Keratinocyte (primary cell): ENCODE data around the gene GGCX. TPM values are rescaled to one million over a fixed set of nuclear protein-coding genes. Genes with fewer than 3 reads are reported as not detected.
"Not testable (repeated sequence)": the region's sequence is repeated elsewhere in the genome, so short reads cannot be mapped to it uniquely, and the experiment has no call there.

ENCODE experiments used
- DNase-seq: peaks from one replicate; pipeline ENCODE4 v3.0.0-alpha.2; 2011; ENCODE audit warnings: low read depth, missing footprints, low spot score
- FAIRE-seq: peaks from 2 replicates; lab custom pipeline; 2011; peaks lifted over from hg19 to GRCh38; lab: Jason Lieb, UNC
- H2AFZ ChIP-seq: 2 replicates; pipeline ENCODE4 v1.6.0; 2012; ENCODE audit warnings: low read length, control low read depth, inconsistent platforms; ENCODE audit not compliant: control insufficient read depth
- H3K27ac ChIP-seq: 2 replicates; pipeline ENCODE4 v1.5.1; 2011; ENCODE audit warnings: low read length; ENCODE audit not compliant: control insufficient read depth, insufficient read depth
- H3K27me3 ChIP-seq: 3 replicates; pipeline ENCODE4 v1.6.0; 2011; ENCODE audit warnings: low read length; ENCODE audit not compliant: control insufficient read depth, insufficient read depth; ENCODE audit errors: extremely low read depth
- H3K36me3 ChIP-seq, 2 experiments: 2 replicates in 1 of 2; 3 replicates in 1 of 2; pipeline ENCODE4 v1.5.1; 2011; ENCODE audit warnings: low read length in 2 of 2, mild to moderate bottlenecking in 1 of 2; ENCODE audit not compliant: control insufficient read depth in 2 of 2, insufficient read depth in 2 of 2; ENCODE audit errors: extremely low read depth in 1 of 2
- H3K4me1 ChIP-seq: 3 replicates; pipeline ENCODE4 v1.5.1; 2011; ENCODE audit warnings: low read length; ENCODE audit not compliant: control insufficient read depth, insufficient read depth; ENCODE audit errors: extremely low read depth
- H3K4me2 ChIP-seq: 3 replicates; pipeline ENCODE4 v1.6.0; 2011; ENCODE audit warnings: low read depth, low read length; ENCODE audit not compliant: control insufficient read depth, insufficient read depth; ENCODE audit errors: extremely low read depth
- H3K4me3 ChIP-seq, 3 experiments: fragments of 200-600 bp in 1 of 3; sonication (generic) in 1 of 3; 2 replicates in 2 of 3; 3 replicates in 1 of 3; pipeline ENCODE4 v1.5.1; 2011 to 2016; ENCODE audit warnings: low read length in 3 of 3, mild to moderate bottlenecking in 3 of 3, control low read depth in 2 of 3, inconsistent platforms in 1 of 3, low read depth in 1 of 3, mixed read lengths in 1 of 3, mixed run types in 1 of 3, moderate library complexity in 1 of 3; ENCODE audit not compliant: control insufficient read depth in 2 of 3, insufficient read depth in 2 of 3; ENCODE audit errors: extremely low read depth in 1 of 3
- H3K79me2 ChIP-seq: 2 replicates; pipeline ENCODE4 v1.6.0; 2012; ENCODE audit warnings: low read length; ENCODE audit not compliant: control insufficient read depth, insufficient read depth
- H3K9ac ChIP-seq: 3 replicates; pipeline ENCODE4 v1.6.0; 2011; ENCODE audit warnings: low read length; ENCODE audit not compliant: control insufficient read depth, insufficient read depth; ENCODE audit errors: extremely low read depth
- H3K9me1 ChIP-seq: 3 replicates; pipeline ENCODE4 v1.6.0; 2011; ENCODE audit warnings: low read length; ENCODE audit not compliant: control insufficient read depth, insufficient read depth; ENCODE audit errors: extremely low read depth
- H3K9me3 ChIP-seq: 2 replicates; pipeline ENCODE4 v1.5.1; 2012; ENCODE audit warnings: low read depth, low read length; ENCODE audit not compliant: control insufficient read depth
- H4K20me1 ChIP-seq: 3 replicates; pipeline ENCODE4 v1.6.0; 2011; ENCODE audit warnings: low read length; ENCODE audit not compliant: control insufficient read depth, insufficient read depth; ENCODE audit errors: extremely low read depth
- CTCF ChIP-seq, 3 experiments: IDR thresholded peaks in 1 of 3; conservative IDR thresholded peaks in 1 of 3; optimal IDR thresholded peaks in 1 of 3; 2 replicates in 2 of 3; 3 replicates in 1 of 3; pipeline versions ENCODE3 to v1.5.1; 2011; ENCODE audit warnings: low read length in 3 of 3, mild to moderate bottlenecking in 3 of 3, moderate library complexity in 2 of 3, control low read depth in 1 of 3, inconsistent platforms in 1 of 3; ENCODE audit not compliant: insufficient read depth in 2 of 3; ENCODE audit errors: extremely low read depth in 1 of 3
- EZH2 ChIP-seq: IDR thresholded peaks from one replicate; pipeline ENCODE4 v1.6.1; 2012; ENCODE audit warnings: inconsistent platforms, mild to moderate bottlenecking, low read length, moderate library complexity
- dilution Hi-C: fragments of 300-500 bp; cut with MboI; formaldehyde crosslinking; loops from one replicate; pipeline ENCODE4 v1.7.0; 2020; ENCODE audit warnings: low sequenced_read_pairs; ENCODE audit not compliant: extremely low pct_ligation_motif_present
- polyA plus RNA-seq, 5 experiments: library from polyadenylated mRNA; depleted of rRNA in 3 of 5; stranded (reverse) in 3 of 5; stranded (forward) in 1 of 5; unstranded in 1 of 5; fragments of >200 nt; gene quantifications; 1 replicate in 1 of 5; 2 replicates in 3 of 5; 3 replicates in 1 of 5; pipeline versions ENCODE4 v1.2.1 to v1.2.3, GENCODE V29; 2011 to 2012; ENCODE audit warnings: missing spikeins in 2 of 5, low read depth in 1 of 5, low replicate concordance in 1 of 5

The GGCX gene
- polyA plus RNA-seq, 1 donor (not counting 4 experiments of a cell fraction or from before 2014, with no cell fraction given), result 34.3 TPM

- Histone ChIP-seq H4K20me1 (no peaks in the 10 kb centered on the region), H3K36me3 (peaks cover 7 to 22% of the 10 kb centered on the region in 2 experiments), H3K79me2 (peaks cover 19% of the 10 kb centered on the region), H3K27ac (peak overlapping the region; percentile 91), H3K4me1 (peaks cover 24% of the 10 kb centered on the region), H2AFZ (peak overlapping the region; percentile 93), H3K4me2 (peak overlapping the region; percentile 94), H3K9me1 (no peaks in the 10 kb centered on the region), H3K4me3 (peak overlapping the region; percentile 85 to 98 (median 87)), H3K9me3 (no peaks in the 10 kb centered on the region), H3K9ac (peak overlapping the region; percentile 89), H3K27me3 (no peaks in the 10 kb centered on the region)
- TF ChIP-seq CTCF (optimal IDR thresholded peaks at IDR 0.05 in 1 of 3, IDR thresholded peaks at IDR 0.05 in 1 of 3, conservative IDR thresholded peaks at IDR 0.05 in 1 of 3; ENCODE audit: extremely low read depth in 1 of 3, insufficient read depth in 2 of 3, low read length in 3 of 3) (no peak), EZH2 (no peak)
- DNase-seq (no peak), FAIRE-seq (no peak)
- dilution Hi-C loops, result no loop called here
Observed at GRCh38 chr2:85594715-85595300, 33.5 kb upstream of the GGCX start.

- dilution Hi-C loops, result no loop called here
- Histone ChIP-seq H3K4me3 (no peak overlapping the region), H3K27ac (no peak overlapping the region), H3K9me1 (no peaks in the 10 kb centered on the region), H3K79me2 (peaks cover 19% of the 10 kb centered on the region), H3K27me3 (no peaks in the 10 kb centered on the region), H2AFZ (no peak overlapping the region), H3K4me2 (no peak overlapping the region), H3K4me1 (peaks cover 24% of the 10 kb centered on the region), H3K9ac (no peak overlapping the region), H3K9me3 (no peaks in the 10 kb centered on the region), H3K36me3 (peaks cover 7 to 11% of the 10 kb centered on the region in 2 experiments), H4K20me1 (no peaks in the 10 kb centered on the region)
- no peak for TF ChIP-seq CTCF (optimal IDR thresholded peaks at IDR 0.05 in 1 of 3, IDR thresholded peaks at IDR 0.05 in 1 of 3, conservative IDR thresholded peaks at IDR 0.05 in 1 of 3; ENCODE audit: extremely low read depth in 1 of 3, insufficient read depth in 2 of 3, low read length in 3 of 3)
- no peak for TF ChIP-seq EZH2
- FAIRE-seq, result no peak
- no peak for DNase-seq
Observed at GRCh38 chr2:85593023-85593422, 31.7 kb upstream of the GGCX start.

GRCh38 chr2:85592299-85592698 lies 31.0 kb upstream of the GGCX start:
- H3K4me2 ChIP-seq, H3K27ac ChIP-seq, H3K27me3 ChIP-seq, H2AFZ ChIP-seq, H3K9me3 ChIP-seq, dilution Hi-C loops, DNase-seq, H3K9ac ChIP-seq, H3K9me1 ChIP-seq, H3K36me3 ChIP-seq, H3K4me3 ChIP-seq, H4K20me1 ChIP-seq, FAIRE-seq: not testable (repeated sequence)
- peaks cover 17% of the 10 kb centered on the region for H3K79me2 ChIP-seq
- H3K4me1 ChIP-seq, result peaks cover 24% of the 10 kb centered on the region
